ENCODE measurements around the gene CPED1.
"Not testable (repeated sequence)": the region's sequence is repeated elsewhere in the genome, so short reads cannot be mapped to it uniquely, and the experiment has no call there.

Gene CPED1

DNA sequence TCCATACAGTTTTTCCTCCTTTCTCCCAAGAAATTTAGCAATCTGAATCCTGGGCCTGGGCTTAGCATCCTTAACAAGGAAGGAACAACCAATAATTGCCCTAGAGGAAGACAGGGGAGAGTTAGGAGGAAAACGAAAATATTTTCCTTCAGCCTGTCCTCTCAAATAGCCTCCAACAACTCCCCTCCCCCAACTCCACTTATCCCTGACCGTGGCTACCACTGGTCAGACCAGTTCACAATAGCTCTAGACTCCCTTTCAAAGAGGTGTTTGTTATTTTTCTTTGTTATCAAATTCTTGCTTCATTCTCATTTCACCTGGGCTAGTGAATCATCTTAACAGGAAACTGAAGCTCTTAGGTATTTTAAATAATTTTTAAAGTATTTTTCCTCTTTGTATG is 114.1 kb downstream of the CPED1 start:
- no peak for DNase-seq

DNA sequence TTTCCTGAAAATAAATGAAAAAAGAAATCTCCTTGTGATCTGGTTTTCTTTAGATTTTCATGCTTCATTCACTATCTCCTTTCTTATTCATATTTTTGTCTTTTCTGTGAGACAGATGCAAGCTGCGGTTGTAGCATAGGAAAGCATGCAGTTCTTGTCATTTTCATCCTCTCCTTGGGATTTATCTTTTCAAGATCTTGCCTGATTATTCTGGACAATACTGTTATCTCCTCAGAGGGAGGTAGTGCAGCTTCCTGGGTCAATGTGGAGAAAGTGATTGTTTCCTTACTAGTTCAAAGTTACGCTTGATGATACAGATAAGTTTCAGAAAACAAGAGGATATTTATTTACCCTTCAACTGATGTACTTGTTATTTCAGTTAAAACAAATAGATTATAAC is 114.6 kb downstream of the CPED1 start:
- no peak for DNase-seq

GRCh38 chr7:121103579-121103978 is 115.1 kb downstream of the CPED1 start:
- DNase-seq, result no peak

- DNase-seq, result no peak
These were observed 116.8 kb downstream of the CPED1 start for GRCh38 chr7:121105262-121105661.

DNA sequence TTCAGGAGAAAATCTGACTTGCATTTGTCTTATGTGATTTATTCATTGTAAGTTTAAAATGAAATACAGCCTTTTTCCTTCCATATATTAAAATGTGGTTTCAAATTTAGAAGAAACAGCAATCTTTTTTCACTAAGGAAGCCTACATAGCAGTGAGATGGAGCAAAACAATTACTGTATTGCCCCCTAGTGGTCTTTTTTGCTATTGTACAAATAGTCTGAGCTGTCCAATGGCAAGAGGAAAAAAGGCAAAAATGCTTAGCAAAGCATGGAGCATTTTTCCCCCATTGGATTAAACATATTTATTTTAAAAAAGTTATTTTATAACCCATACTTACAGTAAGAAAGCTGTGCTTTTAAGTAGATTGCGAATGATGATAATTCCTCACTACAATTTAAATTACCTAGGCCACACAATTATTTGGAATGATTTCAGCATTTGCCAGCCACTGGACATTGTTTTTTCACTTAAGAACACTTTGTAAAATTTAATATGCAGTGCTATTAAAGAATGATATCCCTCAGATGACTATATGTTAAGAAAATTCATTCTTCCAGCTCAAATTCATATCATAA is 119.5 kb downstream of the CPED1 start:
- peak; percentile 81 for DNase-seq

DNA sequence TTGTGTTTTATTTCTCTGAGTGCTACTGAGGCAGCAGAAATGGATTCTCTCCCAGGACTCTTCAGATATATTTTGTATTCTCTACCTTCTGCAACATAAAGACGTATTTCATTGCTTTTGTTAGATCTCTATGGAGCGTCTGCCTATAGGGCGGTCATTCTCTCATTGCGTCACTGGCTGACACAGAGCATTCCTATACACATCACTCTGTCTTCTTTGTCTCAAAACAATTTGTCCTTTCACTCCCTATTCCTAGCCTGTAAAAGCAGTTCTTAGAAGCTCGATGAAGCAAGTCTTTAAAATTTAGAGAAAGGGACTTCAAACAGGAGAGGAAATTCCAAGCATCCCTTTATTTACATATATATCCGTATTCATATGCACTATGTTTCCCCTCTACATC is 120.6 kb downstream of the CPED1 start:
- DNase-seq, result no peak

DNA sequence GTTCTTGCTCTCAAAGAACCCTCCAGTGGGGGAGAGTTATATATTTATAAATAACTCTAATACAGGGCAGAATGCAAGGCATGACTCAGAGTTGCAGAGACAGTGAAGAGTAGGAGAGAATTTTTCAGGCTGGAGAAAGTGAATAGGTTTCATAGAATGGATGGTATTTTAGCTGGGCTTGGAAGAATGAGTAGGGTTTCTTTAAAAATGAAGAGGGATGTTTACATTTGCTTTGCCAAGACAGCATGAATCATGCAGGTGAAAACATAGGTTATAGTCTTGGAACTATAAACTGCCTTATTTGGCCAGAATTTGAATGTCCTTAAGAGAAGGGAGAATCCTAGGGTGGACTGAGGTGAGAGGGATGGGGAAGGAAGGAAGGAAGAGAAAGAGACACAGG is 124.8 kb downstream of the CPED1 start:
- no peak for DNase-seq

DNA sequence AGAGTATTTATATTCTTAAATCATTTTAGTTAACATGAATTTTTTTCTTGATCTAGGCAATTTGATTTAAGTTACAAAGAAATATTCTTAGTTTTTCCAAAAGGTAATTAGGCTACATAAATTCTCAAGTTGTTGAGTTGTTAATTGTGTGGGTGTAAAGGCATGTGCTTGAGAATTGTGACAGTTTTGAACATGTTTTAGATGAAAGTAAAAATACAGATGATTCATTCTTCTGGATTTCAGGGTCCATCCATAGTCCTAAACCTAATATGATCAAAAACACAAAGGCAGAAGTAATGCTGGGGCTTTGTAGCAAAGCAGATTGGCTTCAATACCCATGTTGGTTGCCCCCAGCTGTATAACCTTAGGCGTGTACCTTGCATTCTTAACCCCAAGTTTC is 127.9 kb downstream of the CPED1 start:
- DNase-seq, result no peak

DNA sequence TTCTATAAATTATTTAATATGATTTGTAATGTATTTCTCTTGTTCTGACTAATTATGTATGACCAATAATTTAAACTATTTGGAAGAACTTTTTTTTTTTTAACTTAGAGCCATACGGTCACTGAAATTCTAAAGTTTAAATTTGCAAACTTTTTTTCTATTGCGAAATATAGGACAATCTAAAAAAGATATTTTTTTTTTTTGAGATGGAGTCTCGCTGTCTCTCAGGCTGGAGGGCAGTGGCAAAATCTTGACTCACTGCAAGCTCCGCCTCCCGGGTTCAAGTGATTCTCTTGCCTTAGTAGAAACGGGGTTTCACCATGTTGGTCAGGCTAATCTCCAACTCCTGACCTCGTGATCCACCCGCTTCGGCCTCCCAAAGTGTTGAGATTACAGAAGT is 130.5 kb downstream of the CPED1 start:
- DNase-seq, result no peak

- no peak for DNase-seq
These were observed 134.5 kb downstream of the CPED1 start for GRCh38 chr7:121123032-121123431.

GRCh38 chr7:121125454-121125853 is 136.9 kb downstream of the CPED1 start:
- DNase-seq, result not testable (repeated sequence)

DNA sequence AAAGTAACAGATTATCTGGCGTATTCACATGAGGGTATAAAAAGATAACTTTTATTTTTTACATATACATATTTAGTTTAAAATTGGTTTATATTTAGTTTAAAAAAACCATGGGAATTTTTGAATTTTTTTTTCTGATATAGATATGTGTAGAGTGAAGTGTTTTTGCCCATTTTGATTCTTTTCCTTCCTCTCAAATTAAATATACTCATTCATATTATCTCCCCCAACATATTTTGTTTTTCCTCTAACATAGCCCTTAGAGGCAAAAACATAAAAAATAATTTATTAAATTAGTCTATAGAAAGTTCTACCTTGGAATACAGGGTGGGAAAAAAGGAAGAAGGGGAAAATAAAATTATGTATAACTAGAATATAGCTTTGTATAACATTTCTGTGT is 137.7 kb downstream of the CPED1 start:
- DNase-seq, result no peak

- DNase-seq, result no peak
These were observed 138.5 kb downstream of the CPED1 start for GRCh38 chr7:121126801-121127534.

GRCh38 chr7:121132940-121133339 is 144.4 kb downstream of the CPED1 start:
- no peak for DNase-seq

DNA sequence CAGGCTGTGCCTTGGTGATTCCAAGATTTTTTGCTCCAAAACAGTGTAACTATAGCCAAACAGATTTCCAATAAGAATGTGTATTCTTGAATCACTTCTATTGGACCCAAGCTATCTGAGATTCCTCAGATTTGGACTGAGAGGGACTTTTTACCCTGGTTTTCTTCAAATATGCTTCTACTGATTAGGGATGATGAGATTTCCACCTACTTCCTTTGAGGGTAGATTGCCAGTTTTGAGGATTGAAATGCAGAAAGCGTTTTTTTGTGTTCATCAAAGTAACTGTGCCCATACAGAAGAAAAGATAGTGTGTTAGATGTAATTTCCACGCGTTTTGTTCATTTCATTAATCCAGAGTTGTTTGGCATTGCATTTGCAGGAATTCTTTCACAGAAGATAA is 144.9 kb downstream of the CPED1 start:
- DNase-seq, result no peak

GRCh38 chr7:121137580-121137979 is 149.1 kb downstream of the CPED1 start:
- DNase-seq, result no peak

DNA sequence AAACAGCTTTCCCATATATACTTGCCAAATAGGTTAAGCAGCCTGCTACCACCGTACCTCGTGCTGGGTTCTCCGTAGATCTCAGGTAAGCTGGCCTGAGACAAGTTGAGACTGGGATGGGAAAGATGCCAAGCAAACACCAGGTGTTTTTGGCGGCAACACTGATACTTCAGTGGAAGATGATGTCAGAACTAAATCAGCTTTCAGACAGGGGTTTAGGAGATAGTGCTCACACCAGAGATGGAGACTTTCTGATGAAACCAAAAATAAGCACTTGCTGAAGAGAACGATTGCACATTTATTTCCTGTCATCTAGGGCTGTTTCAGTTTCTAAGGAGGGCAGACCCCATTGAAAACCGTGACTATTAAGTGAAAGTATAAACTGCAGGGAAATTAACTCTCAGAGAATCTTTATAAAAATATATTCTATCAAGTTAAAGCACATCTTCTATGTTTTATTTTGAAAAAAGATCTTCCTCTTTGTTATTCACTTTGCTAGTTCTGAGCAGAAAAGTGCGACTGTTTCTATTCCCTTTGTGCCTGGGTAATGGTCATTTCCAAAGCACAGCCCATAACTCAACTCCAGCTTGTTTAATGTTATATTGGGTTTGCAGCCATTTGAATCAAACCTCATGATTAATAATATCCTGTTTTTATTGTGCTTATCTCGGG is 149.9 kb downstream of the CPED1 start:
- DNase-seq, result no peak

- DNase-seq, result no peak
These were observed 150.9 kb downstream of the CPED1 start for GRCh38 chr7:121139427-121139826.

DNA sequence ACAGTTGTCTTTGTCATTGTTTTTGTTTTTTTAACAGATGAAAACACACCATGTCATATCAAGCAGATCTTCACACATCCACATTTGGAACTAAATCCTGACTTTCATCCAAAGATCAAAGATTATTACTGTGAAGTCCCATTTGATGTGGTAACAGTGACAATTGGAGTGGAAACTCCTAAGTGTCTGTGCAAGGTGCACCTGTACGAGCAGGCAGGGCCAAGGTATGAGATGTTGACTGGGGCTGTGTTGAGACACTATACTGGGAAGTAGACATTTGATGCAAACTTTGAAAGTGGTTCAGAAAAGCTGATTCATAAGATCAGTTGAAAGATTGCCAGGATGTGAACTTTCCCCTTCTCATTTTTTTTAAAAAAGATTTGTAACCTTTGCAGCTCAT is 152.3 kb downstream of the CPED1 start:
- DNase-seq, result no peak

DNA sequence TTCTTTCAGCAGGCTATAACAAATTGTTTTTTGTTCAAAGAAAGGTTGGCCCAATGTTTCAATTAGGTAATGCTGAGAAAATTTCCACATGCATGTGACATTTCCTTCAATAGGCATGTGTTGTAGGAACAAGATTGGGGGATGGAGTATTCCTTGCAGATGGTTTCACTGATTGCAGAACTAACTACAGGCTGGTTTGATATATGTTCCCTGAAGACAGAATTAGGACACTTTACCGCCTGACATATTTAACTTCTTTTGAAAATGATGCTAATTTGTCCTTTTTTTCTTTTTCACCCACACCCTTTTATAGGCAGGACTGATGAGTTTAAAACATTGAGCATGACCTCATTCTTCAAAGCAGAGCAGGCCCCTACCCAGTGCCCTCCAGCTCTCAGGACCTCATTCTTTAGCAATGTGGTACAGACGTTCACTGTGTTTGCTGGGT is 163.3 kb downstream of the CPED1 start:
- DNase-seq, result no peak

- DNase-seq, result no peak
These were observed 164.9 kb downstream of the CPED1 start for GRCh38 chr7:121153411-121153810.

GRCh38 chr7:121153995-121154394 is 165.5 kb downstream of the CPED1 start:
- no peak for DNase-seq

GRCh38 chr7:121156825-121157224 is 168.3 kb downstream of the CPED1 start:
- no peak for DNase-seq

- no peak for DNase-seq
These were observed 168.8 kb downstream of the CPED1 start for GRCh38 chr7:121157341-121157751.

All from midbrain (tissue), 1 donor.